ENCODE measurements around the gene C17orf67.

DNA sequence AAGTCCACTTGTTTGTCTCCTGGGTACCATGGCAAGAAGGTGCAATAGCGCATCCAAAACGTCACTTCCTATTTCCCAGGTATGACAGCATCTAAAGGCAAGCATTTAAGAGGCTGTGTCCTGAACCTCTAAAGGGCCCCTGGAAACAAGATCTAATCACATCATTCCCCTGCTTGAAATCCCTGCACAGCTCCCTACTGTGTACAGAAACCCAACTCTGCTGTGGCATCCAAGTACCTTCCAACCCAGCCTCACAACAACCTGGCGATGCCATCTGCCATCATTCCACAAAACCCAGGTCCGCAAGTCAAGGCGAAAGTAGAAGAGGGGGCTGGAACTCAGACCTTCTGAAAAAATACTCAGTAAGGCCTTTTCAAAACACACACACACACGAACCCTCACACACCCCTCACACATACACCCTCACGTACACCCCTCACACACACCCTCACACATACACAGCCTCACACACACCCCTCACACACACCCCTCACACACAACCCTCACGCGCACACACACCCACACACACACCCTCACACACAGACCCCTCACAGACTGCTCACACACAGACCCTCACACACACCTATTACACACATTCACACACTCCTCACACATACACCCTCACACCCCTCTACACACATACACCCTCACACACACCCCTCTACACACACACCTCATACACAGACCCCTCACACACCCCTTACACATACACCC lies 24.5 kb downstream of the C17orf67 start:
- TF ChIP-seq TAF1 (IDR thresholded peaks at IDR 0.05; ENCODE audit: borderline replicate concordance, insufficient read depth, low read length) (no peak), POLR2AphosphoS5 (IDR thresholded peaks at IDR 0.05; ENCODE audit: low read depth, low read length) (no peak)
- TF ChIP-seq, protein P1, sequence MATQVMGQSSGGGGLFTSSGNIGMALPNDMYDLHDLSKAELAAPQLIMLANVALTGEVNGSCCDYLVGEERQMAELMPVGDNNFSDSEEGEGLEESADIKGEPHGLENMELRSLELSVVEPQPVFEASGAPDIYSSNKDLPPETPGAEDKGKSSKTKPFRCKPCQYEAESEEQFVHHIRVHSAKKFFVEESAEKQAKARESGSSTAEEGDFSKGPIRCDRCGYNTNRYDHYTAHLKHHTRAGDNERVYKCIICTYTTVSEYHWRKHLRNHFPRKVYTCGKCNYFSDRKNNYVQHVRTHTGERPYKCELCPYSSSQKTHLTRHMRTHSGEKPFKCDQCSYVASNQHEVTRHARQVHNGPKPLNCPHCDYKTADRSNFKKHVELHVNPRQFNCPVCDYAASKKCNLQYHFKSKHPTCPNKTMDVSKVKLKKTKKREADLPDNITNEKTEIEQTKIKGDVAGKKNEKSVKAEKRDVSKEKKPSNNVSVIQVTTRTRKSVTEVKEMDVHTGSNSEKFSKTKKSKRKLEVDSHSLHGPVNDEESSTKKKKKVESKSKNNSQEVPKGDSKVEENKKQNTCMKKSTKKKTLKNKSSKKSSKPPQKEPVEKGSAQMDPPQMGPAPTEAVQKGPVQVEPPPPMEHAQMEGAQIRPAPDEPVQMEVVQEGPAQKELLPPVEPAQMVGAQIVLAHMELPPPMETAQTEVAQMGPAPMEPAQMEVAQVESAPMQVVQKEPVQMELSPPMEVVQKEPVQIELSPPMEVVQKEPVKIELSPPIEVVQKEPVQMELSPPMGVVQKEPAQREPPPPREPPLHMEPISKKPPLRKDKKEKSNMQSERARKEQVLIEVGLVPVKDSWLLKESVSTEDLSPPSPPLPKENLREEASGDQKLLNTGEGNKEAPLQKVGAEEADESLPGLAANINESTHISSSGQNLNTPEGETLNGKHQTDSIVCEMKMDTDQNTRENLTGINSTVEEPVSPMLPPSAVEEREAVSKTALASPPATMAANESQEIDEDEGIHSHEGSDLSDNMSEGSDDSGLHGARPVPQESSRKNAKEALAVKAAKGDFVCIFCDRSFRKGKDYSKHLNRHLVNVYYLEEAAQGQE (IDR thresholded peaks at IDR 0.05; ENCODE audit: insufficient read depth in 1 of 2, low read depth in 2 of 2, low read length in 2 of 2): no peak
